BJ (cell line): ENCODE data around the gene MGST3. TPM values are rescaled to one million over a fixed set of nuclear protein-coding genes. Genes with fewer than 3 reads are reported as not detected.

ENCODE experiments used
- CTCF ChIA-PET: fragments of 350-600 bp; formaldehyde crosslinking; extraction: SDS; loops from one replicate; lab custom pipeline; 2021; ENCODE audit warnings: antibody characterized with exemption, inconsistent platforms; lab: Yijun Ruan, JAX
- POLR2A ChIA-PET: fragments of 300-600 bp; sonication (Branson Sonifier 250); formaldehyde crosslinking; extraction: SDS; loops from one replicate; lab custom pipeline; 2021; ENCODE audit warnings: antibody characterized with exemption; lab: Charles Lee
- DNase-seq: peaks from one replicate; pipeline ENCODE4 v3.0.0-alpha.2; 2011; ENCODE audit warnings: low read depth
- H3K27me3 ChIP-seq: 2 replicates; pipeline ENCODE4 v1.6.0; 2011; ENCODE audit warnings: low read length; ENCODE audit not compliant: control insufficient read depth, insufficient read depth
- H3K36me3 ChIP-seq: 2 replicates; pipeline ENCODE4 v1.5.1; 2011; ENCODE audit warnings: low read length; ENCODE audit not compliant: control insufficient read depth, insufficient read depth
- H3K4me3 ChIP-seq: 2 replicates; pipeline ENCODE4 v1.5.1; 2011; ENCODE audit warnings: low read depth, mild to moderate bottlenecking, control low read depth, low read length
- CTCF ChIP-seq: IDR thresholded peaks from 2 replicates; pipeline ENCODE4 v1.5.1; 2011; ENCODE audit warnings: low read depth, mild to moderate bottlenecking, control low read depth, inconsistent platforms, low read length, moderate library complexity; ENCODE audit not compliant: insufficient read depth
- polyA plus RNA-seq: library from polyadenylated mRNA; depleted of rRNA; stranded (reverse); fragments of >200 nt; gene quantifications from 2 replicates; pipeline ENCODE4 v1.2.3, GENCODE V29; 2011

MGST3 gene
- polyA plus RNA-seq, 1 experiment = 220 TPM

- CTCF ChIA-PET = no interaction called here
- TF ChIP-seq CTCF = no peak
Observed at GRCh38 chr1:165629151-165629550, 1.9 kb upstream of the MGST3 start.

GRCh38 chr1:165629848-165630628 is 996 bp upstream of the MGST3 start:
- H3K4me3 ChIP-seq = peak overlapping the region; percentile 82
- no peak for TF ChIP-seq CTCF
- no peaks in the 10 kb centered on the region for H3K36me3 ChIP-seq
- ChIA-PET CTCF (interaction anchor here (1.1 kb wide), 1 partner anchor 28 kb away, joined by 4 read pairs; no protein-coding TSS in a partner anchor), POLR2A (no interaction called here)
- H3K27me3 ChIP-seq = no peaks in the 10 kb centered on the region
- no peak for DNase-seq

More at GRCh38 chr1:165629151-165629550, 1.9 kb upstream of the MGST3 start:
- DNase-seq = no peak
- no peaks in the 10 kb centered on the region for H3K36me3 ChIP-seq
- 0 out of 2 replicates have a peak, but pooled peaks cover 3% of the 10 kb centered on the region for H3K27me3 ChIP-seq
- POLR2A ChIA-PET = no interaction called here
- H3K4me3 ChIP-seq = no peak overlapping the region

DNA sequence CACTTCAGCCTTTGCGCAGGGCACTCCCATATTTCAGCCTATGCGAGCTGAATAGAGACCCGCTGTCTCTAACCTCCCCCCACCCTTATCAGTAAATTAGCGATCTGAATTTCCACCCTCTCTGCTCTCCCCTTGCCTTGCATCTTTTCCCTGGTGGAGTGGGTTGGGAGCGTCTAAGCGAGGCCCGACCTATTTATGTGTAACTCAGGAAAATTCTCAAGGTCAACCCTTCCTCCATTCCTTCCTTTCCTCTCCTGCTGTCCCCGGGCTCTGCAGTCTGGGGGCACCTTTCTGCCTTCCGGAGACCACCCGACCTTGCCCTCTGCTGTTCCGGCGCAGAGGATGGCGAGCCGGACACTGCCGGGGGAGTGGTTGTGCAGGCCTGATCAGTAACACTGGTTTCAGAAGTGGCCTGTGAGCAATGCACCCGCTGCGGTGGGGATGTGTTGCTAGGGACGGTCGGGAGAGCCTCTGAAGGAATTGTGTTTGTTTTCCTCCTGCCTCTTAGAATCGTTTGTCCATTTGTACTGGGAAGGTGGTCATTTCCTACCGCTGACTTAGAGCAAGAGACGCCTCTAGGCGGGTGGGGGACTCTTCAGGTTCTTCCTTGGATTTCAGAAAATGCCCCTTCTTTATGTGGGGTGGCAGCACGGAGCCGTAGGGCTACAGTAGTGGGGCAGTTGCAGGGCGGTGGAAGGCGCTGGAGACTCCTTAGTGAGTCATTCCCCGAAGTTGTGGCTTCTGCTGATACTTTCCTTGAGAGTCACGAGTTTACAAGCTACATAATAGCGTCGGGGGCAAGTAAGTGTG is 513 bp downstream of the MGST3 start:
- peak overlapping the region; percentile 82 for H3K4me3 ChIP-seq
- ChIA-PET CTCF (interaction anchor here (1.1 kb wide), 1 partner anchor 29 kb away, joined by 4 read pairs; no protein-coding TSS in a partner anchor), POLR2A (no interaction called here)
- DNase-seq = peak; percentile 53
- H3K27me3 ChIP-seq = no peaks in the 10 kb centered on the region
- H3K36me3 ChIP-seq = no peaks in the 10 kb centered on the region
- TF ChIP-seq CTCF = peak; percentile 41

- TF ChIP-seq CTCF = no peak
- ChIA-PET POLR2A (no interaction called here), CTCF (no interaction called here)
- no peak for DNase-seq
- Histone ChIP-seq H3K36me3 (no peaks in the 10 kb centered on the region), H3K4me3 (peak overlapping the region; percentile 82), H3K27me3 (no peaks in the 10 kb centered on the region)
Observed at GRCh38 chr1:165632152-165632469, 1.1 kb downstream of the MGST3 start.

GRCh38 chr1:165632491-165632890 is 1.5 kb downstream of the MGST3 start:
- TF ChIP-seq CTCF = no peak
- POLR2A ChIA-PET = no interaction called here
- DNase-seq = no peak

More at GRCh38 chr1:165632491-165632890, 1.5 kb downstream of the MGST3 start:
- H3K36me3 ChIP-seq = no peaks in the 10 kb centered on the region
- CTCF ChIA-PET = no interaction called here
- H3K4me3 ChIP-seq = peak overlapping the region; percentile 82
- H3K27me3 ChIP-seq = no peaks in the 10 kb centered on the region
